Measurements from ENCODE around the gene ARAF.
"Not testable (repeated sequence)": the region's sequence is repeated elsewhere in the genome, so short reads cannot be mapped to it uniquely, and the experiment has no call there.

ARAF gene

DNA sequence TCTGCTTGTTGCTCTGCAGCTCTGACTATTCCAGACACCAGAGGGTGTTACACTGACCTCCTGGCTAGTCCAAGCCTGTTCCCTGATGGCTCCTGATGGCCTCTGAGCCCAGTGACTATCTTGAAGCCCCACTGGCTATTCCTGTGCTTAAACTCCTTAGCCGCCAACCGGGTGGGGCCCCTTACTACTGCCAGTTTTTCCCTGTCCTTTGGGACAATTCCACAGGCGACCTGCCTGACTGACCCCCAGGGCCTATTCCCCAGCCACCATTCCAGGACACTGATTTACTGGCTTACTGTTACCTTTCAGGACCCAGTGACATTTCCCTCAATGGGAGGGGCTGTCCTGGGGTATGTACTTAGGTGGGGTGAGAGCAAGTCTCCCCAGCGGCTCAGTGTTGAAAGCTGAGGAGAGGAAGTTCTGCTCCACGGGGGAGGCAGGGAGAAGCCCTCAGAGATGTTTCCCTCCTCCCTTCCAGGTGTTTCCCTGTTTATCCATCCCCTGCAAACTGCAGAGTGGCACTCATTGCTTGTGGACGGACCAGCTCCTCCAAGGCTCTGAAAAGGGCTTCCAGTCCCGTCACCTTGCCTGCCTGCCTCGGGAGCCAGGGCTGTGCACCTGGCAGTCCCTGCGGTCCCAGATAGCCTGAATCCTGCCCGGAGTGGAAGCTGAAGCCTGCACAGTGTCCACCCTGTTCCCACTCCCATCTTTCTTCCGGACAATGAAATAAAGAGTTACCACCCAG lies 25.2 kb downstream of the ARAF start:
- no peak for DNase-seq

DNA sequence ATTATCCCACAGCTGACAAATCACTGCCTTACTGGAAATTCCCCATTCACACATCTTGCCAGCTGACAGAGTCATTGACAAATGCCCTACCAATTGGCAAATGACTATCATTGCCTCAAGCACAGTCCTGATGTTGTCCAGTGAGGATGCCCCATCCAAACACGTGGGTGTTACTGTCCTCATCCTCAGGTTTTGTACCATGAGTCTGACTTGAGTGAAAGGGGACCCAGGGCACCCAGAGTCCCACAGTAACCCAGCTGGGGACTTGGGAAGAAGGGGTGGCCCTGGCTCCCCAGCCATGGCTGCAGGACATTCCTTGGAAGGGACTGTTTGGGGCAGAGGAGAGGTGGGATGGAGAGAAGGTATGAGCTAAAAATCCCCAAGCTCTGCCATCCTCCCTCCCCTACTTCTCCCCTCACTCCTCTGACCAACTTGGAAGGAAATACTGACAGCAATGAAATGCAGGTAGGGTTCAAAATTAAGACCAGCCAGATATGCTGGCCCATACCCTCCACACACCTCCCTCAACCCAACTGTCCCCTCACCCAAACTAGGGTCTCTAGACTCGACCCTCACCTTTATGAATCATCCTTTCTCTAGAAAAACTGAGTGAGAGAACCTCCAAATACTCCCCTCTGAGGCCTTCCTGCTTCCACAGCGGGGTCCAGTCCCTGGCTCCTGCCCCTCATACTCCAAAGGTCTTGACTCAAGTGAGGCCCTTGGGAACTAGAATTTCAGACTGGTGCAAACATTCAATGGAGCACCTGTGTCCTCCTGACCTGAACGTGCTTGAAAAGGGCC lies 26.3 kb downstream of the ARAF start:
- no peak for DNase-seq

DNA sequence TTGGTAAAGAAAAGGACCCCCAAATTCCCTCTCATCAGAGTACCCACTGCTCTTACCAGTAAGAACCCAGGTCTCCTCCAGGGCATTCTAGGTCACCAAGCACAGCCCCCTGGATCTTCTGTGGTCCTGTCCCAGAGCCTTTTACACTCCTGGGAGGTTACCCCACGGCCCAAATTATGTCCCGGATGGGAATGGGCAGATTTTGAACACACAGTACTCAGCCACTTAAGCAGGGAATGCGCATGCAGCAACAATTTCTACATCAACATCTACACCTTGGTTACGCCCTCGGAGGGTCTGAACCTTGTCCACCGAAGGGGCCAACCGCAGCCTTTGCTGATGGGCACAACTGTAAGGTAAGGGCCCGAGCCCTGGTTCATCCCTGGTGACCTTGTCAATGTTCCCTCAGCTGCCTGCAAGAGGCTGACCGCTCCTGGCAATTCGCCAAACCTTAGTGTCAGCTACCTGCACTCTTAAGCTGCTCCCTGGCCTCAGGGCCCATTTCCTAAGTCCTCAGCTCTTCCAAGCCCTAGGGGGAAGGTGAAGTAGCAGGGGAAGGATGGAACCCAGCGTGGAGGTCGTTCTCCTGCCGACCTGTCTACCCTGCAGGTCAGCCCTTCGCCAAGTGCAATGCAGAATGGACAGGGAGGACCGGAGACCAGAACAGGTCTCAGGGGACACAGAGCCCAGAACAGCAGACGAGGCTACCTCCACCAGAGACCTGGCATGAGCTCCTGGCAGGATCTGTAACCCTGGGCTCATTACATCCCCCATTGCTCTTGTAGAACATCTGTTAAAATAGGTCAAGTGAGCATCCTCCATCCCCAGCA lies 27.1 kb downstream of the ARAF start:
- DNase-seq = no peak

DNA sequence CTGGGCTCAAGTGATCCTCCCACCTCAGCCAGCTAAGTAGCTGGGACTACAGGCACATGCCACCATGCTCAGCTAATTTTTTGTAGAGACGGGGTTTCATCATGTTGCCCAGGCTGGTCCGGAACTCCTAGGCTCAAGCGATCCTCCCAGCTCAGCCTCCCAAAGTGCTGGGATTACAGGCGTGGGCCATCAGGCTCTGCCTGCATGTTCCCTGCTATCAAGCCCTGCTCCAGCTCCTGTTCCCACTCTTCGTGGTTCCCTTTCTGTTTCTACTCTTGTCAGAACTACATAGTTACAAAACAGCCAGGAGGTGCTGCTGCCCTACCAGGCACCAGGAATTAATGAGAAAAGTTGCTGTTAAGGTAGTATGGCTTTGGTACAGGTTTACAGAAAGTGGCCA lies 30.0 kb downstream of the ARAF start:
- no peak for DNase-seq

DNA sequence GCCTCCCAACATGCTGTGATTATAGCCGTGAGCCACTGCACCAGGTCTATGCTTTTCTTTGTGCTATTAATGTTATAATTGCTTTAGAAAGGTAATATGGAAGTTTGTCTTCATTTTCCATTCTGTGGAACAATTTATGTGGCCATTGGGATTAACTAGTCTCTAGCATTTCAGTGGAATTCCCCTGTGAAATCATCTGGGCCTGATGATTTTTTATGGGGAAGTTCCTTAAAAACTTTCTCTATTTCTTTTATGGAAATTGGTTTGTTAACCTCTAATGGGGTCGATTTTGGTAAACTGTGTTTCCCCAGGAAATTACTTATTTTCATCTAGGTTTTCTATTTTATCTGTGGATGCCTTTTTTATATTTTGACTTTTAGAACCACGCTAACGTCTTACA lies 32.5 kb downstream of the ARAF start:
- no peak for DNase-seq

DNA sequence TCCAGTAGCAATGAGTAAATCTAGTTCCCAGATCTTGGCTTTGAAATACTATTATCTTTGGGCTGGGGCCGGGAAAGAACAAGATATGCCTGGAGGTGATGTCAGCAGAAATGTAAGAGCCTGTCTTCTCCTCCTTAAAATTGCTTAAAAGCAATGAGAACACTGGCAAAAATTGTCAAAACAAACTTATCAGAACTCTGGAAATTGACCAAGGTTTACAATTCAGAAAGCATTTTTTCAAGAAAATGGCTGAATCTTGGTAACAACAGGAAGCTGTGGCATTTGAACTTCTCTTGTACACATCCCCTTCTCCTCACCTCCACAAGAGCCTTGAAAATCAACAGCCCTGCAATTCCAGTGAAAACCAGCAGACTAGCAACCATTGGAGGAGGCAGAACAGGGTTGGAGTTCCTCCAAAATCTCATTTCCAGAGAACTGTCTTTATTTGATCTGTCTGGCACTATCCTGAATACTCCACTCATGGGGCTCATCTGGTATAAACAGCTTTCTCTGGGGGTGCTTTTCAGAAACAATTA lies 34.8 kb downstream of the ARAF start:
- no peak for DNase-seq

DNA sequence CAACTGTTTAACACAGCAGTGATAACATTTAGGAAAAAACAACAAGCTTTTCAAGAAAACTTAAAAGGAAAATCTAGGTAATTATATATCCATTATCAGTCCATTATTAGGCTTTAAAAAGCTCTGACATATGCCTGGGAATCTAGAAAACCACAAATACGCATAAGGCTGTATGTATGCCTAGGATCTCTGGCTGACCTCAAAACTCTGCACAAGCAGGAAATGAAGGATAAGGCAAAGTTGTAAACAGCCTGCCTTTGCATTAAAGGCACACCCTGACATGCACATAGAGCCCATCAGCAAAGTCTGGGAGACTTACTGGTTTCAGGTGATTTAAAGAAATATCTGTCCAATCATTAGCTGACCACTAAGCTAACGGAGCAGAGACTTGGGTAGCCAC lies 35.3 kb downstream of the ARAF start:
- no peak for DNase-seq

DNA sequence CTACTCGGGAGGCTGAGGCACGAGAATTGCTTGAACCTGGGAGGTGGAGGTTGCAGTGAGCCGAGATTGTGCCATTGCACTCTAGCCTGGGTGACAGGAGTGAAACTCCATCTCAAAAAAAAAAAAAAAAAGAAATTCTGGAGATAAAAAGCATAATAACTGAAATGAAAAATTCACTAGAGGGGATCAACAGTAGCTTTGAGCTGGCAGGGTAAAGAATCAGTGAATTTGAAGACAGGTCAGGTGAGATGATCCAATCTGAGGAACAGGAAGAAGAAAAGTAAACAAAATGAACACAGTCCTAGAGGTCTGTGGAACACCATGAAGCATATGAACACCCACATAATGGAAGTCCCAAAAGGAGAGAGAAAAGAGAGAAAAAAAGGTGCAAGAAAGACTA lies 36.2 kb downstream of the ARAF start:
- DNase-seq = no peak

DNA sequence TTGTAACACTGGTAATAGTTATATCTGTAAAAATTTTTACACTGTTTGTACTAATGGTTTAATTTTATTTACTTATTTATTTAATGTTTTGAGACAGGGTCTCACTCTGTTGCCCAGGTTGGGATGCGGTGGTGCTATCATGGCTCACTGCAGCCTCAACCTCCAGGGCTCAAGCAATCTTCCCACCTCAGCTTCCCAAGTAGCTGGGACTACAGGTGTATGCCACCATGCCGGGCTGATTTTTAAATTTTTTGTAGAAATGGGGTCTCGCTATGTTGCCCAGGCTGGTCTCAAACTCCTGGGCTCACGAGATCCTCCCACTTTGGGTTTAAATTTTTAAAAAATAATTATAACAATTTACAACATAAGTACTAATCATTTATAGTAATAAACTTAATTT lies 42.1 kb downstream of the ARAF start:
- not testable (repeated sequence) for DNase-seq

DNA sequence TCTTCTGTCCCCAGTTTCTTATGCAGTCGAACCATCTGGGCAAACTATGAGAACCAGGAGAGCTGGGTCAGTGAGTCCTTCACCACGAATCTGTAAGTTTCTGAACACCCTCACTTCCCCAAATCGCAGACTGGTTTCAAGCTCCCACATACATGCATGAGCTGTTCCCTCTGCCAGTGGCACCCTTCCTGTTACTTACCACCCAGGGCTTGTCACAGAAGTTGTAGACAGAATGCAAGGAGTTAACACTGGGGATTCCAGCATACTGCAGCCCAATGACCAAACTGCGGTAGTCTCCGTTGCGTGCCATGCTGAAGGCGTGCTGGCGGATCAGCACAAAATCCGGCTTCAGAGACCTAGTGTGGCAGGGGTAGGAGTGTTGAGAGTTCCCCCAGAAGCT lies 44.0 kb downstream of the ARAF start:
- no peak for DNase-seq

DNA sequence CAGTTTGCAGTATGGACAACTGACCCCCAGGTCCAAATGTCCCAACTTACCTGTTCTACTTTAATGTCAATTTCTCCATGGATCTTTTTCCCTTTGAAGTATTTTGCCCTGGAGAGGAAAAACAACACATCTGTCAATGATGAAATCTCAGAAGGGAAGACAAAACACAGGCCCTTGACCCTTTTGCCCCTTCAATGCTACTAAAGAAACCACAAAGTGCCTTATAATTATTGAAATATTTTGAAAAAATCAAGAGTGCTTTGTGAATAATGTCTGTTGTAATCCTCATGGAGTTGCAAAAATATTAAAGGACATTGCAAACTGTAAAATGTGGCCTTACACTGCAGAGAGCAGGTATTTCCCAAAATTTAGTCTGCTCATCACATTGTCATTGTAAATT lies 46.1 kb downstream of the ARAF start:
- no peak for DNase-seq

DNA sequence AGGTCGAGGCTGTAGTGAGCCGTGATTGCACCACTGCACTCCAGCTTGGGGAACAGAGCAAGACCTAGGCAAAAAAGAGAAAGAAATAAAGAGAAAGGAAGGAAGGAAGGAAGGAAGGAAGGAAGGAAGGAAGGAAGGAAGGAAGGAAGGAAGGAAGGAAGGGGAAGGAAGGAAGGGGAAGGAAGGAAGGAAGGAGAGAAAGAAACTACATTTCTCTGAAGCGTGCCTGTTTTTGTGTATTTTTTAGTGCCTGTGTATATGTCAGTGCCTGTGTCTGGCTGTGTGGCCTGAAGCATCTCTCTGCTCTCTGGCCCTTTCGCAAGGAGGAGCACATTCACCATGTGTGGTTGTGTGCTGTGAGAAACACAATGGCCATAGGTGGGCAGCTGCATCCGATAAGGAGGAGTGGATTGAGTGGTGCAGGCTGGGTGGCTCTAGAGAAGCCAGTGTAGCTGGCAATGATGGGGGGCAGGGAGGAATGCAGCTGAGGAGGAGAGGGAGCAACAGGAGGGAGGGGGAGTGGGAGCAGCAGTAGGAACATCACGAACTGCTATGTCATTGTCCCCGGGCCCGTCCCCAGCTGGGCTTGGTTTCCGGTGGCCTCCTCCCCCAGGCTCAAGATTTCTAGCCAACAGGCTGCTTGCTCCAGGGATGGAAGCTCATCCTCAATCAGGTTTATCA lies 47.3 kb downstream of the ARAF start:
- no peak for DNase-seq

DNA sequence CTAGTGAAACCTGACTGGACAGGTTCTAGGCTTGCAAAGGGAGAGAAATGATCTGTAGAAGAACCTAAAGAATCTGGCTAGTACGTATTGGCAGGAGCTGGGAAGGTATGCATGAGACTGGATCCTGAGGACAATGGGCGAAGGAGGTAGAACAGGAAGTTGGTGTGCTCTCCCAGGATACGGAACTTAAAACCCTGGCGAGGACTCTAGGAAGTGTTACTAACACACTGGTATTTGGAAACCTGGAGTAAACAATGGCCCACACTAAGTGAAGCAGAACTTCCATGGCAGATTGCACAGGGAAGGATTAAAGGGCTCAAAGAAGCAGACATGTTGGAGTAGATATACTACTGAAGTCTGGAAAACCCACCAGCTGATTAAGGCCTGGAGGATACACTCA lies 49.5 kb downstream of the ARAF start:
- DNase-seq = no peak

DNA sequence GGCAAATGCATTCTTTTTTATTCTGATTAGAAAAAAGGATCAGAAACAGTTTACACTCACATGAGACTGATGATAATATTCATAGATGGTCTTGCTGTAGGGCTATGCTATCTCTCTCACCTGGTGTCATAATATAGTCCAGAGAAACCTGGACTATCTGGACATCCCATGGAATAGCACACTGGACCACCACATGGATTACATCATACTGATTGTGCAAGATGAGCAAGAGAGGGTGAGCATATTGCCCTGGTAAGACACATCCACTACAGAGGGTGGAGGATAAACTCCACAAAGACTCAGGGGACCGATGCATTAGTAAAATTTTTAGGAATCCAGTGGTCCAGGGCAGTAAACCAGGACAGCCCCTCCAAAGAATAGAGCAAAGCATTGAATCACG lies 50.5 kb downstream of the ARAF start:
- DNase-seq = no peak

DNA sequence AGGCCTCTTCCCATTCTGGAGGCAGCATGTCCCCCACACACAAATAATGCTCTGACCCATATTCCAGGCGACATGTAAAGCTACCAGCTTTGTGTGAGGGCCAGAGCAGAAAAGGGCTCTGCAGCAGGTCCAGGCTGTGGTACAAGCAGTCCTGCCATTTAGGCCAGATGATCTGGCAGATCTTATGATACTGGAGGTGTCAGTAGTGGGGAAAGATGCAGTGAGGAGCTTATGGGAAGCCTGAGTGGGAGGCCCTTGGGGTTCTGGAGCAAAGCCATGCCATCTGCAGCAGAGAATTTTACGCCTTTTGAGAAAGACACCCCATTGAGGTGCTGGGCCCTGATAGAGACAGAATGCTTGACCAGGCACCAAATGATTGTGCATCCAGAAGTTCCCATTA lies 50.9 kb downstream of the ARAF start:
- no peak for DNase-seq

DNA sequence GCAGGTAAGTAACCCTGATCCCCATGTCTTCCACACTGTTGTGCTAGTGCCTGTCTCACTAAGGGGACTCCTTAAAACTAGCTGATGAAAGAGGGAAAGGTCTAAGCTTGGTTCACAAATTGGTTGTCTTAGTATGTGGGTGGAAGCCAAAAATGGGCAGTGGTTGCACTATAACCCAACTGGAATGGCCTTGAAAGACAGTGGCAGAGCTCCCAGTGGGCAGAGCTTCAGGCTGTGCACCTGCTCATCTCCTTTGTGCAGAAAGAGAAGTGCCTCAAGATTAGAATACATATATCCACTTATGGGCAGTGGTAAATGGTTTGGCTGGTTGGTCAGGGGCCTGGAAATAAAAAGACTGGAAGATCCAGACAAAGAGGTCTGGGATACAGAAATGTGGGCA lies 51.4 kb downstream of the ARAF start:
- no peak for DNase-seq

DNA sequence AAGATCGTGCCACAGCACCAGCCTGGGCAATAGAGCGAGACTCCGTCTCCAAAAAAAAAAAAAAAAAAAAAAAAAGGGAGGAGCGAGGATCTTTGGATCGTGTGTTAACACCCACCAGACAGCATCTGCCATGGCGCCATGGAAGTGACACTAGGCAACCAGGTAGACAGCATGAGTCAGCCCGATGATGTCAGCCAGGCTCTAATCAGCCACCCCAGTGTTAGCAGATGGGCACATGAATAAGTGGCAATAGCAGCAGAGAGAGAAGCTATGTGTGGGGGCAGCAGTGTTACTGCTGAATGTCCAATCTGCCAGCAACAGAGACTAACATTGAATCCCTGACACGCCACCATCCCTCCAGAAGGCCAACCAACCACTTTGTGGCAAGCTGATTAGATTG lies 52.1 kb downstream of the ARAF start:
- DNase-seq = no peak

DNA sequence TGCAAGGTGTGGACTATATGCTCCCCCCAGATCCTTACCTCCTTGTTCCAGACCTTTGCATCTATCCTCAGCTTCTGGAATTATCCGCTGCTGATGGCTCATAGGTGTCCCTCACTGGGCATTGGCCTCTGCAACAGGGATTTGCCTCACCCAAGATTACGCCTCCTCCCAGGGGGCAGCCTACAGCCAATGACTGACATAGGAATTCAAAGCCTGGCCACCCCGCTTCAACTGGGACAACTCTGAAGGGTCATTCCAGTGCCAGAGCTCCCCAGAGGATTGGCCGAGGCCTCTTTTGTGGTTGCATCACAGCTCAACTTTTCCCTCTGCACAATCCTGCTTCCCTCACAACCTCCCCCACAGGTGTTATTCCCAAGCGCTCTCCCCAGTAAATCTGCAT lies 53.6 kb downstream of the ARAF start:
- no peak for DNase-seq

DNA sequence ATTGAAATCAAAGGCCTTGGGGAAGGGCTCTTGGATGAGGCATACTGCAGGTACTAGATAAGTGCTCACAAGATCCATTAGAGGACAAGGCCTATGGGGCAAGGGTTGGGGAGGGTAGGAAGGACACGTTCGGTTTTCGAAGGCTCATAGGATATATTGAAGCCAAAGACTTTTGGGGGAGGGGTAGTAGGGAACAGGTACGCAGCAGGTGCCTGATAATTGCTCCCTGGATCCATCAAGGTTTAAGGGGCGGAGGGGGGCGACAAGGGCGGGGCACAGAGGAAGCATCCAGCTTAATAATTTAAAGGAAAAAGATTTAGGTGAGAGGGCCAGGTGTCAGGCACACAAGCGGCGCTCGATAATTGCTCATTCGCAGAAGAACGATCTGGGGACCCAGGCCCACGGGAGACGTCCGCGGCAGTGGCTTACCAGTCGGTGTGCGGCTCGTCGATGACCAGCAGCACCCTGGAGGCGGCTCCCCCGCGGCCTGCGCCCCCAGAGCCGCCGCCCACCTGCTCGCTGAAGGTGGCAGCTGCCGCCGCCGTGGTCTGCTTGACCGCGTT lies 58.0 kb downstream of the ARAF start:
- DNase-seq = no peak

DNA sequence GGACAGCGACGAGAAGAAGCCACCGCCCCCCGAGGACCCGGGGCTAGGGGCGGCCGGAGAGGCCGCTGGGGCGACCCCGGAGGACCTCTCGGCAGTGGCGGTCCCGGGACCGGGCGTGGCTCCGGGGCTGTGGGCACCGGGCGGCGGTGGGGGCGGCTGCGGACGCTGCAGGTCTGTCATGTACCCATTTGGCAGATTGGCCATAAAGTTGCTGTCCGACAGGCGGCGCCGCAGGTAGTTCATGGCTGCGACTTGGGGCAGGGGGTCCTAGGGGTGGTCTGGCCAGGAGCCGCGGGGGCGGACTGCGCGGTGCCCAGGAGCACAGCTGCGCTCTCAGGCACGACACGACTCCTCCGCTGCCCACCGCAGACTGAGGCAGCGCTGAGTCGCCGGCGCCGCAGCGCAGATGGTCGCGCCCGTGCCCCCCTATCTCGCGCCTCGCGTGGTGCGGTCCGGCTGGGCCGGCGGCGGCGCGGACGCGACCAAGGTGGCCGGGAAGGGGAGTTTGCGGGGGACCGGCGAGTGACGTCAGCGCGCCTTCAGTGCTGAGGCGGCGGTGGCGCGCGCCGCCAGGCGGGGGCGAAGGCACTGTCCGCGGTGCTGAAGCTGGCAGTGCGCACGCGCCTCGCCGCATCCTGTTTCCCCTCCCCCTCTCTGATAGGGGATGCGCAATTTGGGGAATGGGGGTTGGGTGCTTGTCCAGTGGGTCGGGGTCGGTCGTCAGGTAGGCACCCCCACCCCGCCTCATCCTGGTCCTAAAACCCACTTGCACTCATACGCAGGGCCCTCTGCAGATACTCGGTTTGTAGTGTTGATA lies 58.7 kb downstream of the ARAF start, which contains the start of gene SYN1:
Gene SYN1, minus strand, starts transcription at position 372 of the 817 bp plus-strand sequence. Its CDS starts 129 bp downstream, at position 243.
- DNase-seq = peak; percentile 56

DNA sequence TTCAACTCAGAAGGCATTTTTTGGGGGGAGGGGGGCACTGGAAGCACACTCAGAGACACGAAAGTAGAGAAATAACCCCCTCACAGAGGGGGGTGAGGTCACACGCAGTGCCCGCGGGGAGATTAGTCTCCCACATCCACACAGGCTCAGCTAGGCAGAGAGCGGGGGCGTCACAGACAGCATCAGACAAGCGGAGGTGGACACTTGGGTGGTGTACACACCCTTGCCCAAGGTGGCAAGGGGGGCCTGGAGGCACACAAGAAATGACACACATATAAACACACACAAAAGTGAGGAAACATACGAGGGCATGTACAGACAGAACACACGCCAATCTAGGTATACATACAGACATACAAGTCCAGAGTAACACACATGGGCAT lies 59.3 kb downstream of the ARAF start:
- no peak for DNase-seq
